ENCODE measurements around the gene SCUBE3.

SCUBE3 gene

GRCh38 chr6:35298625-35299140 lies 84.9 kb downstream of the SCUBE3 start:
- no peak for TF ChIP-seq ZNF70 (CRISPR knock-in tag; IDR thresholded peaks at IDR 0.05)
- no peak for TF ChIP-seq ISL1 (CRISPR knock-in tag; IDR thresholded peaks at IDR 0.05)
- no peak for TF ChIP-seq ZNF565 (CRISPR knock-in tag; conservative IDR thresholded peaks at IDR 0.05; ENCODE audit: low read depth)
- TF ChIP-seq ZNF8 (CRISPR knock-in tag; IDR thresholded peaks at IDR 0.05): no peak
- no peak for TF ChIP-seq GLIS3 (CRISPR knock-in tag; IDR thresholded peaks at IDR 0.05)
- TF ChIP-seq RARB (CRISPR knock-in tag; IDR thresholded peaks at IDR 0.05): no peak
- ATAC-seq: no peak

GRCh38 chr6:35299674-35300073 lies 85.9 kb downstream of the SCUBE3 start:
- TF ChIP-seq TCF4 (CRISPR knock-in tag; IDR thresholded peaks at IDR 0.05; ENCODE audit: borderline replicate concordance): no peak
- no peak for TF ChIP-seq TSHZ2 (CRISPR knock-in tag; IDR thresholded peaks at IDR 0.05)
- TF ChIP-seq TOX (CRISPR knock-in tag; IDR thresholded peaks at IDR 0.05; ENCODE audit: borderline replicate concordance): no peak
- no peak for TF ChIP-seq GLIS3 (CRISPR knock-in tag; IDR thresholded peaks at IDR 0.05)
- no peak for TF ChIP-seq ZNF8 (CRISPR knock-in tag; IDR thresholded peaks at IDR 0.05)
- TF ChIP-seq OSR1 (CRISPR knock-in tag; IDR thresholded peaks at IDR 0.05): no peak
- TF ChIP-seq BACH2 (CRISPR knock-in tag; IDR thresholded peaks at IDR 0.05; ENCODE audit: borderline replicate concordance): no peak
- no peak for TF ChIP-seq ZNF565 (CRISPR knock-in tag; conservative IDR thresholded peaks at IDR 0.05; ENCODE audit: low read depth)
- no peak for TF ChIP-seq POU6F1 (CRISPR knock-in tag; IDR thresholded peaks at IDR 0.05; ENCODE audit: borderline replicate concordance, low read depth)
- no peak for TF ChIP-seq PPARA (CRISPR knock-in tag; IDR thresholded peaks at IDR 0.05; ENCODE audit: borderline replicate concordance)
- no peak for TF ChIP-seq ZFP30 (CRISPR knock-in tag; IDR thresholded peaks at IDR 0.05)
- no peak for TF ChIP-seq CSRNP3 (CRISPR knock-in tag; IDR thresholded peaks at IDR 0.05)
- TF ChIP-seq SNAI2 (CRISPR knock-in tag; IDR thresholded peaks at IDR 0.05): no peak
- TF ChIP-seq CSDC2 (CRISPR knock-in tag; IDR thresholded peaks at IDR 0.05): no peak
- TF ChIP-seq ESRRG (CRISPR knock-in tag; IDR thresholded peaks at IDR 0.05): no peak
- TF ChIP-seq ZC3H10 (CRISPR knock-in tag; IDR thresholded peaks at IDR 0.05): no peak
- TF ChIP-seq PATZ1 (CRISPR knock-in tag; IDR thresholded peaks at IDR 0.05; ENCODE audit: borderline replicate concordance): no peak
- no peak for ATAC-seq

GRCh38 chr6:35300848-35301247 lies 87.1 kb downstream of the SCUBE3 start:
- TF ChIP-seq ARNTL (CRISPR knock-in tag; IDR thresholded peaks at IDR 0.05; ENCODE audit: borderline replicate concordance, low read depth) (no peak), ZFP3 (CRISPR knock-in tag; IDR thresholded peaks at IDR 0.05) (no peak), ISL1 (CRISPR knock-in tag; IDR thresholded peaks at IDR 0.05) (no peak), ZNF565 (CRISPR knock-in tag; conservative IDR thresholded peaks at IDR 0.05; ENCODE audit: low read depth) (no peak), CSRNP3 (CRISPR knock-in tag; IDR thresholded peaks at IDR 0.05) (no peak), ZNF8 (CRISPR knock-in tag; IDR thresholded peaks at IDR 0.05) (no peak)
- no peak for ATAC-seq

Data from SK-N-SH treated with all-trans-retinoic acid at 6 μM for 48 hours (cell line).